Neuronal stem cell (in vitro differentiated cells): ENCODE measurements around the gene ACTR6.

Source experiments
- DNase-seq: peaks from one replicate; pipeline ENCODE4 v3.0.0-alpha.2; 2013; ENCODE audit warnings: low spot score
- H2AFZ ChIP-seq: one replicate; pipeline ENCODE4 v1.6.1; 2013; ENCODE audit warnings: mild to moderate bottlenecking, low read length, inconsistent platforms
- H2AK5ac ChIP-seq: 2 replicates; pipeline ENCODE4 v1.6.1; 2013; ENCODE audit warnings: low read depth, mild to moderate bottlenecking, inconsistent platforms, low read length, moderate library complexity, mixed read lengths
- H2BK120ac ChIP-seq: 2 replicates; pipeline ENCODE4 v1.6.1; 2013; ENCODE audit warnings: low read depth, mild to moderate bottlenecking, inconsistent platforms, low read length, moderate library complexity, mixed read lengths
- H2BK12ac ChIP-seq: one replicate; pipeline ENCODE4 v1.6.1; 2013; ENCODE audit warnings: low read length, inconsistent platforms
- H2BK15ac ChIP-seq: 2 replicates; pipeline ENCODE4 v1.6.1; 2013; ENCODE audit warnings: mild to moderate bottlenecking, low read length, inconsistent platforms, mixed read lengths
- H2BK5ac ChIP-seq: one replicate; pipeline ENCODE4 v1.6.1; 2013; ENCODE audit warnings: inconsistent platforms, mild to moderate bottlenecking, low read length, moderate library complexity
- H3K14ac ChIP-seq: one replicate; pipeline ENCODE4 v1.6.1; 2013; ENCODE audit warnings: low read length, inconsistent platforms
- H3K18ac ChIP-seq: 2 replicates; pipeline ENCODE4 v1.6.1; 2013; ENCODE audit warnings: low read length, inconsistent platforms
- H3K23ac ChIP-seq: 2 replicates; pipeline ENCODE4 v1.6.1; 2013; ENCODE audit warnings: low read depth, mild to moderate bottlenecking, mixed read lengths, low read length, inconsistent platforms; ENCODE audit not compliant: poor library complexity
- H3K27ac ChIP-seq: replicated peaks from 3 replicates; pipeline ENCODE4 v1.5.1; 2013; ENCODE audit warnings: low read length, inconsistent platforms
- H3K27me3 ChIP-seq, 3 experiments: 2 replicates each; pipeline ENCODE4 v1.6.1; 2013; ENCODE audit warnings: low read length in 3 of 3, mild to moderate bottlenecking in 2 of 3, inconsistent platforms in 1 of 3, low read depth in 1 of 3, mixed read lengths in 1 of 3, moderate library complexity in 1 of 3; ENCODE audit not compliant: control insufficient read depth in 3 of 3, insufficient read depth in 3 of 3
- H3K36me3 ChIP-seq, 2 donors: replicated peaks in 1 of 2; 2 replicates each; pipeline ENCODE4 v1.6.1; 2013; ENCODE audit warnings: low read length in 2 of 2; ENCODE audit not compliant: control insufficient read depth in 2 of 2, insufficient read depth in 2 of 2
- H3K4ac ChIP-seq: 2 replicates; pipeline ENCODE4 v1.6.1; 2013; ENCODE audit warnings: inconsistent platforms, mild to moderate bottlenecking, low read length, moderate library complexity
- H3K4me1 ChIP-seq, 2 donors: 1 replicate in 1 of 2; 2 replicates in 1 of 2; pipeline ENCODE4 v1.6.1; 2013; ENCODE audit warnings: low read length in 2 of 2, low read depth in 1 of 2; ENCODE audit not compliant: control insufficient read depth in 2 of 2, insufficient read depth in 1 of 2
- H3K4me2 ChIP-seq: one replicate; pipeline ENCODE4 v1.6.1; 2013; ENCODE audit warnings: mild to moderate bottlenecking, low read length, inconsistent platforms; ENCODE audit not compliant: insufficient read depth, poor library complexity, severe bottlenecking
- H3K4me3 ChIP-seq, 2 donors: 2 replicates each; pipeline ENCODE4 v1.5.1; 2013; ENCODE audit warnings: low read length in 2 of 2, mild to moderate bottlenecking in 2 of 2, inconsistent platforms in 1 of 2, moderate library complexity in 1 of 2
- H3K79me1 ChIP-seq: one replicate; pipeline ENCODE4 v1.6.1; 2013; ENCODE audit warnings: low read depth, mild to moderate bottlenecking, inconsistent platforms, low read length, moderate library complexity
- H3K9ac ChIP-seq: one replicate; pipeline ENCODE4 v1.6.1; 2013; ENCODE audit warnings: mild to moderate bottlenecking, low read depth, low read length, inconsistent platforms; ENCODE audit not compliant: poor library complexity
- H3K9me3 ChIP-seq, 2 donors: replicated peaks in 1 of 2; 2 replicates each; pipeline versions ENCODE3 to v1.6.1; 2013; ENCODE audit warnings: low read length in 2 of 2, mild to moderate bottlenecking in 2 of 2, inconsistent platforms in 1 of 2, low read depth in 1 of 2, mixed read lengths in 1 of 2, moderate library complexity in 1 of 2; ENCODE audit not compliant: control insufficient read depth in 2 of 2, insufficient read depth in 1 of 2
- H4K8ac ChIP-seq: one replicate; pipeline ENCODE4 v1.6.1; 2013; ENCODE audit warnings: low read depth, mild to moderate bottlenecking, inconsistent platforms, low read length, moderate library complexity
- H4K91ac ChIP-seq: one replicate; pipeline ENCODE4 v1.6.1; 2013; ENCODE audit warnings: low read length, low read depth, mild to moderate bottlenecking, inconsistent platforms; ENCODE audit not compliant: poor library complexity
- WGBS, 2 donors: extraction: QIAGEN DNeasy Blood & Tissue Kit; methylation state at CpG; one replicate each; pipeline ENCODE4 v1.1.7; 2013; ENCODE audit warnings: missing lambda C conversion rate in 2 of 2, mixed read lengths in 1 of 2; ENCODE audit not compliant: insufficient read length in 2 of 2, insufficient replicate concordance in 1 of 2; ENCODE audit errors: extremely low coverage in 2 of 2; 5-methylcytosine and 5-hydroxymethylcytosine counted together

ACTR6 gene

DNA sequence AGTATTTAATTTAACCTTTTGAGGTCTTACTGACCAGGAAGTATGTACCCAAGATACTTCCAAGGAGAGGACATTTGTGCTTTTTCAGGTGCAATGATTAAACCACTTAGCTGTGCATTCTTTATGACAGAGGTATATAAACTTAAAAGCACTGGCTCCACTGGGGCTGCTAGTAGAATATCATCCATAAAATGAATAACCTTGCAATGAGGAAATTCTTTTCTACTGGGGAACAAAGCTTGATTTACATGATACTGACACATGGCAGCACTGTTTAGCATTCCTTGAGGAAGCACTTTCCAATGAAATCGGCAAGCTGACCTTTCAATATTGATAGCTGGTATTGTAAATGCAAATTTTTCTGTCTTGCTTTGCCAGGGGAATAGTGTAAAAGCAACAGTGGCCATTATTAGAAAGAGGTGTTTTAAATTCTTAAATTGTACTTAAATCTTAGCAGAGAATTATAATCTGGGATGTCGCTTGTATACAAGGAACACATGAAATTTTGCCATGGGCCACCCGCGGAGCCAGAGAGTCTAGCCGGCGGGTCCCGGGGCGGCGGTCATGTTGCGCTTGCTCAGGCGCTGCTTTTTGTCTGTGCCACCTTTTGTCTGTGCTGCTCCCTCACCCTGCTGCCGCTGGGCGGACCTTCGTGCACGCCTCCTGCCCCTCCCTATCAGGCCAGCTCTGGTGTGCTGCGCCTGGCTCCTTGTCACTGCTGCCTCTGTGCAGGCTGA lies 37.0 kb upstream of the ACTR6 start:
- Histone ChIP-seq H2BK120ac (no peak overlapping the region), H2BK5ac (no peak overlapping the region), H3K4ac (no peak overlapping the region), H3K9me3 (peaks cover 0 to 5% of the 10 kb centered on the region in 2 donors), H2AK5ac (no peak overlapping the region), H2BK15ac (no peak overlapping the region), H2AFZ (peak overlapping the region; percentile 64), H3K4me1 (peaks cover 6 to 7% of the 10 kb centered on the region in 2 donors), H3K18ac (no peak overlapping the region), H3K27me3 (peaks cover 0 to 2% (median 0%) of the 10 kb centered on the region in 3 experiments), H4K91ac (no peak overlapping the region), H3K4me2 (peak overlapping the region; percentile 21), H3K9ac (no peak overlapping the region), H2BK12ac (no peak overlapping the region), H3K14ac (no peak overlapping the region), H3K4me3 (peak overlapping the region in 1 of 2 donors; percentile 22), H3K27ac (no peak overlapping the region), H4K8ac (no peak overlapping the region), H3K23ac (no peak overlapping the region), H3K36me3 (no peaks in the 10 kb centered on the region), H3K79me1 (no peaks in the 10 kb centered on the region)
- DNase-seq: peak; percentile 65
- WGBS, 2 donors: no CpG with 5 or more reads among the region's 16 CpGs

DNA sequence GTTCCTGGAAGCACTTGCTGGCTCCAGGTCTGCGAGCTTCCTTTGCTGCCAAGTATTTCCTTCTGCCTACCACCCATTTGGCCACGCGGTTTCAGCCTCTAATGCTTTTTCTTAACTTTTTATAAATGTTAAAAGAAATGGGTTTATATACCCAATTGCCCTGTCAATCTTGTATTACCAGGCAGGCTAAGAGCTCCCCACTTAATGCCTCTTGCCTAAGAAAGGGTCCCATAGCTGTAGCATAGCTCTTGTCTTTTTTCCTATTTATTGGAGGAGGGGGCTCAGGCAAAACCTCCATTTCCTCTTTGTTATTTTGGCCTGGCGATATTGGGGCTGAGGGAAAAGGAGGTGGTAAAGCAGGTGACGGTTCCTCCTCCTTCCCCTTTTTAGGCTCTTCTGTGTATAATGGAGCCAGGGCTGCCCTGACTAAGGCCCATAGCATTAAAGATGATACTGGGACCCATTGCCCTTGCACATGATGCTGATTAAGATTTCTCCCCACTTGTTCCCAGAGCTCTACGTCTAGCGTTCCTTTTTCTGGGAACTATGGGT lies 36.4 kb upstream of the ACTR6 start:
- H3K27me3 ChIP-seq: no peaks in the 10 kb centered on the region
- no peak overlapping the region for H3K18ac ChIP-seq
- no peak overlapping the region for H2BK15ac ChIP-seq
- no peak overlapping the region for H4K91ac ChIP-seq
- peak overlapping the region in 1 of 2 donors; percentile 22 for H3K4me3 ChIP-seq
- peaks cover 6 to 7% of the 10 kb centered on the region in 2 donors for H3K4me1 ChIP-seq
- H4K8ac ChIP-seq: no peak overlapping the region
- H3K23ac ChIP-seq: no peak overlapping the region
- no peak overlapping the region for H2BK5ac ChIP-seq
- H3K36me3 ChIP-seq: no peaks in the 10 kb centered on the region
- H3K79me1 ChIP-seq: no peaks in the 10 kb centered on the region
- peaks cover 0 to 3% of the 10 kb centered on the region in 2 donors for H3K9me3 ChIP-seq
- peak overlapping the region; percentile 64 for H2AFZ ChIP-seq
- H3K14ac ChIP-seq: no peak overlapping the region
- no peak overlapping the region for H3K4ac ChIP-seq
- no peak for DNase-seq
- no peak overlapping the region for H3K9ac ChIP-seq
- H2BK120ac ChIP-seq: no peak overlapping the region
- no peak overlapping the region for H2AK5ac ChIP-seq
- WGBS, 2 donors: no CpG with 5 or more reads among the region's 7 CpGs
- no peak overlapping the region for H3K27ac ChIP-seq
- H2BK12ac ChIP-seq: no peak overlapping the region
- peak overlapping the region; percentile 21 for H3K4me2 ChIP-seq

DNA sequence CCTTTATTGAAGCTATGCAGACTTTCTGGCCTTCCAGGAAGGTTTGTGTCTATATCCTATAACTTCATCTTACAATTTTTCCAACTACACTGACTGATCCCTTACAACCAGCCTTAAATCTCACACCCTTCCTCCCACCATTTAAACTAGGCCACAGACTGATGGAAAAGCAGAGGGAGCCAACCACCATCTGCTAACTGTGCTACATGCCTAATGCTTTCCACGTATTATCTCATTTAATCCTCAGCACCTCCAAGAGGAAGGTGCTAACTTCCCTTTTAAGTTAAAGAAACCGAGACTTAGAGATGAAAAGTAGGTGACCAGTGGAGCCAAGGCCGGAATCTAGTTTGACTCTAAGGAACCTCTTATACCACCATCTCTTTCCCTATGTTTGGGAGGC lies 35.3 kb upstream of the ACTR6 start:
- Histone ChIP-seq H4K91ac (no peak overlapping the region), H2AFZ (no peak overlapping the region), H2BK5ac (no peak overlapping the region), H3K36me3 (no peaks in the 10 kb centered on the region), H4K8ac (no peak overlapping the region), H2BK12ac (no peak overlapping the region), H3K27me3 (no peaks in the 10 kb centered on the region), H3K79me1 (no peaks in the 10 kb centered on the region), H3K14ac (no peak overlapping the region), H3K4me1 (peaks cover 6 to 7% of the 10 kb centered on the region in 2 donors), H3K4me3 (no peak overlapping the region), H2BK120ac (no peak overlapping the region), H2AK5ac (no peak overlapping the region), H3K9ac (no peak overlapping the region), H3K18ac (no peak overlapping the region), H3K4me2 (no peak overlapping the region), H3K23ac (no peak overlapping the region), H3K4ac (no peak overlapping the region), H3K27ac (no peak overlapping the region), H2BK15ac (no peak overlapping the region), H3K9me3 (peaks cover 0 to 3% of the 10 kb centered on the region in 2 donors)
- DNase-seq: no peak
- WGBS, 2 donors: no CpG with 5 or more reads among the region's 3 CpGs

DNA sequence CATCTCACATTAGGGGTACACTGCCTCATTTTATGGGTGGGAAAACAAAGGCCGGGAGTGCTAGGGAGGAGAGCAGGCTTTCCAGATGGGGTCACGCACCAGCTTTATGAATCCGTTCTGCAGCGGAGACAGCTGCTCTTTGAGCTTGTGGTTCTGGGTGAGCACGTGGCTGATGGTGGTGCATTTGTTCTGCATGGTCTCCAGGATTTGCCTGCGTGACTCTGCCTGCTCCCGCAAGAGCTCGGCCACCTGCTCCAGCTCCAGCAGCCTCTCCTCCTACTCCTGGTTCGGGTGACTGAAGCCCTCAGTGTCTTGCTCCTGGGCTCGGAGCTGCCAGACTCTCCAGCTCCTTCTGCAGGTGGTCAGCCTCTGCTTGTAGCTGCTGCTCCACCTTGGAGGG lies 34.4 kb upstream of the ACTR6 start:
- H3K18ac ChIP-seq: peak overlapping the region; percentile 19
- no peaks in the 10 kb centered on the region for H3K36me3 ChIP-seq
- no peak overlapping the region for H4K8ac ChIP-seq
- peaks cover 6 to 7% of the 10 kb centered on the region in 2 donors for H3K4me1 ChIP-seq
- H4K91ac ChIP-seq: no peak overlapping the region
- H3K4me2 ChIP-seq: no peak overlapping the region
- H2AK5ac ChIP-seq: no peak overlapping the region
- H3K27me3 ChIP-seq: no peaks in the 10 kb centered on the region
- H2BK15ac ChIP-seq: no peak overlapping the region
- H3K9me3 ChIP-seq: peaks cover 0 to 3% of the 10 kb centered on the region in 2 donors
- peak overlapping the region; percentile 18 for H3K23ac ChIP-seq
- no peak overlapping the region for H3K27ac ChIP-seq
- H3K4me3 ChIP-seq: no peak overlapping the region
- H2BK12ac ChIP-seq: no peak overlapping the region
- H3K14ac ChIP-seq: no peak overlapping the region
- no peak overlapping the region for H3K4ac ChIP-seq
- peak overlapping the region; percentile 16 for H2BK5ac ChIP-seq
- no peak overlapping the region for H3K9ac ChIP-seq
- no peak overlapping the region for H2BK120ac ChIP-seq
- H3K79me1 ChIP-seq: no peaks in the 10 kb centered on the region
- WGBS, 2 donors: no CpG with 5 or more reads among the region's 10 CpGs
- no peak overlapping the region for H2AFZ ChIP-seq
- no peak for DNase-seq
